Pericardium fibroblast (primary cell): Measurements from ENCODE around the gene OCIAD2. TPM values are rescaled to one million over a fixed set of nuclear protein-coding genes. Genes with fewer than 3 reads are reported as not detected.

Experiments
- total RNA-seq: library from RNA; depleted of rRNA; stranded (reverse); fragments of >200 nt; gene quantifications from 2 replicates; pipeline ENCODE4 v1.2.3, GENCODE V29; 2015

OCIAD2 gene, protein sequence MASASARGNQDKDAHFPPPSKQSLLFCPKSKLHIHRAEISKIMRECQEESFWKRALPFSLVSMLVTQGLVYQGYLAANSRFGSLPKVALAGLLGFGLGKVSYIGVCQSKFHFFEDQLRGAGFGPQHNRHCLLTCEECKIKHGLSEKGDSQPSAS
- 6.1 and 16.9 TPM in 2 replicates for total RNA-seq

DNA sequence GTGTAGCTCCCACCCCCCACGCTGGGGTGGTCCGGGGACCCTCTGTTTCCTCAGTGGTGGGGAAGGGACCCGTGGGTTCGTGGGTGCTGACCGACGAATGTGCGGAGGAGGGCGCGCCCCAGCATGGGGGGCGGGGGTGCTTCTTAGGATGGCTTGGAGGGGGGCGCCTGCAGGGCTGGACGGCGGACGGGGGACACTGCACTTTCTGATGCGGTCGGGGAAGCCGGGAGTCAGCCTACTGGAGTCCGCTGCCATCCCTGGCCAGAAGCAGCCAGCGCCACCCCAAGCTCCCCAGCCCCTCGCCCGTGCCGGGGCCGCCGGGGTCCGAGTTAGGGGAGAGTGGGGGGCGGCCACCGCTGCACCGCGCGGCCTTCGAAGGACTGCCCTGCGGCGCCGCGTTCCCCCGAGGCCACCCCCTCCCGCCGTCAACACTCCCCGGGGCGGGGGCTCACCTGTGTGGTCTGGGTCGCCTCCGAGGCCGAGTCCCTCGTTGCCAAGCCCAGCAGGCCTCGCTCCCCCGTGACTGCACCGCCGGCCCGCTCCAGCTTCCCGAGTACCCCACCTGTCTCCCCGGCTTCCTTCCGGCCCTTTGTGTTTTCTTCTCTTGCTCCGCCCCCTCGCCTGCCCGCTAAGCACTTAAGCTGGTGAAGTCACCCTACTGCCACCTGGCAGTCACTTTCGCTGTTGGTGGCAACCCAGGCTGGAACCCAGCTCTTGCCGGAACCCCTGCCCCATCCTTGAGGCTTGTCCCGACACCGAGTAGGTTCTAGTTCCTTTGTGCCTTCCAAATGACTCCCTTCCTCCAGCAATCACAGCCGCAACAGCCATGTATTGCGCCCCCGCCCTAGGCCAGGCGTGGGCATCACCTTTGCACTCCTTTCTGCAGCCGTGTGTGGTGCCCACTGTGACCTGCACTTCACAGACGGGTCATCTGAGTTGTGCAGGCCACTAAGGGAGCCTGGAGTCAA lies at the start of gene OCIAD2:
Gene OCIAD2 (minus strand): TSS at position 569 of the 968 bp plus-strand sequence. CDS start 2,225 bp downstream, outside the sequence.

Other genes with a start within 250 kb of the OCIAD2 start
- gene FRYL, start 126.5 kb downstream of the OCIAD2 start, total RNA-seq = 11.4 and 33.1 TPM in 2 replicates
- gene OCIAD1, start 75.7 kb downstream of the OCIAD2 start, total RNA-seq = 118 and 127 TPM in 2 replicates
- not detected in 2 replicates for gene CWH43, start 79.5 kb upstream of the OCIAD2 start, total RNA-seq